Panc1 (cell line): ENCODE measurements around the gene GPR157.

ENCODE experiments used
- CTCF ChIP-seq: fragments of 450-650 bp; IDR thresholded peaks from 2 replicates; pipeline ENCODE4 v1.5.1; 2017; ENCODE audit warnings: mild to moderate bottlenecking
- REST ChIP-seq, 2 experiments: IDR thresholded peaks; 2 replicates each; pipeline ENCODE4 v1.6.1; 2011 to 2012; ENCODE audit warnings: low read depth in 2 of 2, control low read depth in 1 of 2, low read length in 1 of 2, mild to moderate bottlenecking in 1 of 2, moderate library complexity in 1 of 2; ENCODE audit not compliant: insufficient read depth in 1 of 2
- SIN3A ChIP-seq: IDR thresholded peaks from 2 replicates; pipeline ENCODE4 v1.6.1; 2012; ENCODE audit warnings: low read depth, mild to moderate bottlenecking, low read length, moderate library complexity, borderline replicate concordance; ENCODE audit not compliant: insufficient read depth
- TCF7L2 ChIP-seq: IDR thresholded peaks from 2 replicates; pipeline ENCODE4 v1.6.1; 2011; ENCODE audit warnings: mild to moderate bottlenecking, low read depth, low read length, inconsistent platforms

GRCh38 chr1:9075022-9075421, 53.9 kb downstream of the GPR157 start:
- no peak for TF ChIP-seq CTCF
- TF ChIP-seq SIN3A = no peak
- no peak for TF ChIP-seq TCF7L2
- TF ChIP-seq REST (IDR thresholded peaks at IDR 0.05; ENCODE audit: insufficient read depth in 1 of 2, low read depth in 2 of 2, low read length in 1 of 2) = no peak
